K562 (cell line): Measurements from ENCODE around the gene ASPDH. TPM values are rescaled to one million over a fixed set of nuclear protein-coding genes. Genes with fewer than 3 reads are reported as not detected.

ENCODE experiments used
- ATAC-seq: fragments of 200-7000 bp; cut with Tn5 transposase; 3 replicates; pipeline ENCODE4 v1.9.1; 2020; ENCODE audit warnings: moderate library complexity
- BruUV-seq: library from RNA; stranded (reverse); fragments of 400-500 nt; replicated peaks from 2 replicates; lab custom pipeline; 2021; lab: Mats Ljungman, UMichigan
- CTCF ChIA-PET: fragments of 300-600 bp; formaldehyde crosslinking; extraction: SDS; loops from one replicate; lab custom pipeline; 2021; ENCODE audit warnings: low intra/inter-chr PET ratio; lab: Yijun Ruan, JAX
- POLR2A ChIA-PET: fragments of 300-600, 350-650 bp; sonication (Branson Sonifier 250); formaldehyde crosslinking; extraction: SDS; loops from one replicate; lab custom pipeline; 2021; ENCODE audit warnings: antibody characterized with exemption, inconsistent platforms; lab: Yijun Ruan, JAX
- DNase-seq, 4 experiments: peaks; one replicate each; pipeline versions ENCODE4 v3.0.0 to v3.0.0-alpha.2; 2011 to 2018; ENCODE audit warnings: low spot score in 3 of 4, mixed read lengths in 3 of 4; ENCODE audit errors: extremely low read depth in 1 of 4
- FAIRE-seq: peaks from 2 replicates; lab custom pipeline; 2011; peaks lifted over from hg19 to GRCh38; lab: Jason Lieb, UNC
- H2AFZ ChIP-seq: 2 replicates; pipeline ENCODE4 v1.6.0; 2011; ENCODE audit warnings: low read depth, low read length, control low read depth, inconsistent platforms
- H3K27ac ChIP-seq: fragments of 200-600 bp; 3 replicates; pipeline ENCODE4 v1.8.0; 2011; ENCODE audit warnings: low read depth, mild to moderate bottlenecking, control low read depth, inconsistent platforms, low read length, moderate library complexity, mixed read lengths; ENCODE audit errors: extremely low read depth
- H3K27me3 ChIP-seq, 2 experiments: fragments of 300-600 bp in 1 of 2; 2 replicates in 1 of 2; 3 replicates in 1 of 2; pipeline versions ENCODE4 v1.6.0 to v1.8.0; 2011; ENCODE audit warnings: inconsistent platforms in 2 of 2, low read length in 2 of 2, mild to moderate bottlenecking in 1 of 2, mixed read lengths in 1 of 2, moderate library complexity in 1 of 2; ENCODE audit not compliant: control insufficient read depth in 2 of 2, insufficient read depth in 2 of 2
- H3K36me3 ChIP-seq: fragments of 300-600 bp; 3 replicates; pipeline ENCODE4 v1.8.0; 2011; ENCODE audit warnings: mild to moderate bottlenecking, low read length, inconsistent platforms; ENCODE audit not compliant: control insufficient read depth, insufficient read depth
- H3K4me1 ChIP-seq, 2 experiments: fragments of 200-600 bp in 1 of 2; replicated peaks in 1 of 2; 2 replicates in 1 of 2; 3 replicates in 1 of 2; pipeline versions ENCODE4 v1.5.1 to v1.8.0; 2011; ENCODE audit warnings: inconsistent platforms in 2 of 2, low read length in 2 of 2, mild to moderate bottlenecking in 1 of 2, mixed read lengths in 1 of 2, moderate library complexity in 1 of 2; ENCODE audit not compliant: control insufficient read depth in 2 of 2, insufficient read depth in 2 of 2
- H3K4me2 ChIP-seq: 2 replicates; pipeline ENCODE4 v1.6.1; 2011; ENCODE audit warnings: low read length, control low read depth, inconsistent platforms, mixed read lengths; ENCODE audit not compliant: insufficient read depth
- H3K4me3 ChIP-seq: fragments of 200-600 bp; sonication (generic), shearing (Covaris generic); 2 replicates; pipeline ENCODE4 v1.5.1; 2016; ENCODE audit warnings: control low read depth, inconsistent platforms
- H3K79me2 ChIP-seq: fragments of 200-600 bp; 3 replicates; pipeline ENCODE4 v1.8.0; 2011; ENCODE audit warnings: low read length, inconsistent platforms; ENCODE audit not compliant: control insufficient read depth, insufficient read depth
- H3K9ac ChIP-seq, 2 experiments: 2 replicates each; pipeline versions ENCODE4 v1.6.0 to v1.6.1; 2011; ENCODE audit warnings: low read depth in 2 of 2, low read length in 2 of 2, control low read depth in 1 of 2, inconsistent platforms in 1 of 2, mild to moderate bottlenecking in 1 of 2, mixed read lengths in 1 of 2; ENCODE audit not compliant: insufficient read depth in 1 of 2
- H3K9me1 ChIP-seq: one replicate; pipeline ENCODE4 v1.6.0; 2011; ENCODE audit warnings: inconsistent platforms, mild to moderate bottlenecking, low read length, moderate library complexity; ENCODE audit not compliant: control insufficient read depth, insufficient read depth
- H3K9me3 ChIP-seq: replicated peaks from 2 replicates; pipeline ENCODE4 v1.5.1; 2011; ENCODE audit warnings: low read depth, low read length, inconsistent platforms; ENCODE audit not compliant: control insufficient read depth, insufficient read depth
- H4K20me1 ChIP-seq: replicated peaks from 2 replicates; pipeline ENCODE4 v1.6.1; 2011; ENCODE audit warnings: low read length, inconsistent platforms, mixed read lengths; ENCODE audit not compliant: control insufficient read depth, insufficient read depth
- SMARCA4 ChIP-seq: fragments of 450-650 bp; IDR thresholded peaks from 2 replicates; pipeline ENCODE4 v1.6.1; 2016
- WGBS: fragments of 100-300 bp; shearing (Covaris generic); methylation state at CpG from one replicate; pipeline ENCODE4 v1.1.6; 2016; ENCODE audit warnings: low coverage, mixed read lengths; ENCODE audit not compliant: insufficient coverage; ENCODE audit errors: missing lambda C conversion rate; 5-methylcytosine and 5-hydroxymethylcytosine counted together
- in situ Hi-C: fragments of 300-500 bp; cut with MboI; formaldehyde crosslinking; loops from 4 replicates; pipeline ENCODE4 v1.15.0; 2018; ENCODE audit warnings: inconsistent platforms, mixed read lengths
- intact Hi-C: fragments of 100-400 bp; cut with micrococcal nuclease; formaldehyde crosslinking; loops from 2 replicates; pipeline ENCODE4 v1.14.2; 2022
- polyA plus RNA-seq, 8 experiments: library from polyadenylated mRNA; depleted of rRNA in 4 of 8; stranded (reverse) in 5 of 8; unstranded in 3 of 8; fragments of >200 nt; fragmentation: Nextera tagmentation in 2 of 8; fragmentation: Illumina TruSeq in 1 of 8; extraction: Ambion mirVana in 2 of 8; extraction: Trizol in 1 of 8; gene quantifications; 2 replicates each; pipeline versions ENCODE4 v1.2.1 to v1.2.3, GENCODE V29; 2011 to 2014; ENCODE audit warnings: inconsistent platforms in 1 of 8, missing spikeins in 1 of 8
- total RNA-seq, 7 experiments: library from RNA; depleted of rRNA in 6 of 7; stranded (reverse); fragments of >200 nt in 6 of 7; fragmentation: Illumina TruSeq in 2 of 7; extraction: Trizol in 2 of 7; gene quantifications; 2 replicates each; pipeline versions ENCODE4 v1.2.1 to v1.2.3, GENCODE V29; 2011 to 2021; ENCODE audit warnings: low replicate concordance in 1 of 7
- TF ChIP-seq, protein P1 (sequence below), 2 experiments: fragments of 450-650 bp; IDR thresholded peaks; 2 replicates each; pipeline ENCODE4 v1.6.1; 2016
- TF ChIP-seq, protein P2 (sequence below): IDR thresholded peaks from 2 replicates; pipeline ENCODE4 v1.6.1; 2014; ENCODE audit warnings: antibody characterized with exemption
- TF ChIP-seq, protein P3 (sequence below): sonication (generic); formaldehyde crosslinking; IDR thresholded peaks from 2 replicates; pipeline ENCODE4 v1.9.0; 2022; ENCODE audit warnings: mild to moderate bottlenecking, missing genetic modification reagents

ASPDH gene
- total and polyA plus RNA-seq, 9 of the 15 experiments (the other 6 are each of a cell fraction or from before 2014, with no cell fraction given): not detected

DNA sequence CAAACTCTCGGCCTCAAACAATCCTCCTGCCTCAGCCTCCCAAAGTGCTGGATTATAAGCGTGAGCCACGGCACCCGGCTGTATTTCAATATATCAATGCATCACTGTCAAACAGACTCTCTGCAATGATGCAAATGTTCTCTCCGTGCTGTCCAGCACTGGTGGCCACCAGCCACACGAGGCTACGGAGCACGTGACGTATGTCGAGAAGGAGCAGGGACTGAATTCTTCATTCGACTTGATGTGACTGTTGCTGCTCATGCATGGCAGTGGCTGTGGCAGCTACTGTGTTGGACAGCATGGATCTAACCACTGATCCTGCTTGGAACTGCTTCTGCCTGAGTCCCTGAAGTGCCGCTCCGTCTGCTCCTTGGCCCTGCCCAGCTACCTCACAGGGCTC lies 44.7 kb upstream of the ASPDH start:
- ATAC-seq (no peak), DNase-seq (no peak), FAIRE-seq (peak; percentile 42)
- Histone ChIP-seq H3K27ac (no peak overlapping the region), H3K4me3 (no peak overlapping the region), H4K20me1 (peaks cover 2% of the 10 kb centered on the region), H3K9me1 (no peaks in the 10 kb centered on the region), H3K9ac (peak overlapping the region in 1 of 2 experiments; percentile 52; a peak in 2 of 4 replicates), H3K4me2 (no peak overlapping the region), H3K27me3 (peaks cover 0 to 13% of the 10 kb centered on the region in 2 experiments; a peak in 2 of 5 replicates), H3K79me2 (no peaks in the 10 kb centered on the region), H3K9me3 (no peaks in the 10 kb centered on the region), H2AFZ (no peak overlapping the region), H3K4me1 (peaks cover 18 to 29% of the 10 kb centered on the region in 2 experiments), H3K36me3 (no peaks in the 10 kb centered on the region)
- no TSS peak for BruUV-seq
- CTCF ChIA-PET: no interaction called here
- TF ChIP-seq, protein P1, sequence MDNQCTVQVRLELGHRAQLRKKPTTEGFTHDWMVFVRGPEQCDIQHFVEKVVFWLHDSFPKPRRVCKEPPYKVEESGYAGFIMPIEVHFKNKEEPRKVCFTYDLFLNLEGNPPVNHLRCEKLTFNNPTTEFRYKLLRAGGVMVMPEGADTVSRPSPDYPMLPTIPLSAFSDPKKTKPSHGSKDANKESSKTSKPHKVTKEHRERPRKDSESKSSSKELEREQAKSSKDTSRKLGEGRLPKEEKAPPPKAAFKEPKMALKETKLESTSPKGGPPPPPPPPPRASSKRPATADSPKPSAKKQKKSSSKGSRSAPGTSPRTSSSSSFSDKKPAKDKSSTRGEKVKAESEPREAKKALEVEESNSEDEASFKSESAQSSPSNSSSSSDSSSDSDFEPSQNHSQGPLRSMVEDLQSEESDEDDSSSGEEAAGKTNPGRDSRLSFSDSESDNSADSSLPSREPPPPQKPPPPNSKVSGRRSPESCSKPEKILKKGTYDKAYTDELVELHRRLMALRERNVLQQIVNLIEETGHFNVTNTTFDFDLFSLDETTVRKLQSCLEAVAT (IDR thresholded peaks at IDR 0.05): 0 out of 4 replicates have a peak, but pooled peaks of 1 of the 2 experiments have one; percentile 30
- TF ChIP-seq SMARCA4: no peak
- TF ChIP-seq, protein P2, sequence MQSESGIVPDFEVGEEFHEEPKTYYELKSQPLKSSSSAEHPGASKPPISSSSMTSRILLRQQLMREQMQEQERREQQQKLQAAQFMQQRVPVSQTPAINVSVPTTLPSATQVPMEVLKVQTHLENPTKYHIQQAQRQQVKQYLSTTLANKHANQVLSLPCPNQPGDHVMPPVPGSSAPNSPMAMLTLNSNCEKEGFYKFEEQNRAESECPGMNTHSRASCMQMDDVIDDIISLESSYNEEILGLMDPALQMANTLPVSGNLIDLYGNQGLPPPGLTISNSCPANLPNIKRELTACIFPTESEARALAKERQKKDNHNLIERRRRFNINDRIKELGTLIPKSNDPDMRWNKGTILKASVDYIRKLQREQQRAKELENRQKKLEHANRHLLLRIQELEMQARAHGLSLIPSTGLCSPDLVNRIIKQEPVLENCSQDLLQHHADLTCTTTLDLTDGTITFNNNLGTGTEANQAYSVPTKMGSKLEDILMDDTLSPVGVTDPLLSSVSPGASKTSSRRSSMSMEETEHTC: no peak
- TF ChIP-seq, protein P3, sequence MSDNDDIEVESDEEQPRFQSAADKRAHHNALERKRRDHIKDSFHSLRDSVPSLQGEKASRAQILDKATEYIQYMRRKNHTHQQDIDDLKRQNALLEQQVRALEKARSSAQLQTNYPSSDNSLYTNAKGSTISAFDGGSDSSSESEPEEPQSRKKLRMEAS (CRISPR knock-in tag): 0 out of 2 replicates have a peak, but pooled peaks have one; percentile 27
- POLR2A ChIA-PET: no interaction called here
- in situ Hi-C loops (no loop called here), intact Hi-C loops (no loop called here)
- 81% methylated on average over 13 of the region's 13 CpGs for WGBS
